Measurements from ENCODE around the gene NXF1. TPM values are rescaled to one million over a fixed set of nuclear protein-coding genes. Genes with fewer than 3 reads are reported as not detected.

The NXF1 gene
- total RNA-seq, 1 donor from 2014 or later, result 41.4 TPM

GRCh38 chr11:62804310-62805075 is 747 bp downstream of the NXF1 start:
- no peak for TF ChIP-seq CTCF (IDR thresholded peaks at IDR 0.05; ENCODE audit: insufficient read depth, low read length, poor library complexity, severe bottlenecking)
- Histone ChIP-seq H3K36me3 (ENCODE audit: control insufficient read depth, insufficient read depth, low read length) (peaks cover 3% of the 10 kb centered on the region), H3K4me3 (ENCODE audit: low read depth, low read length) (peak overlapping the region; percentile 80), H3K27me3 (ENCODE audit: control insufficient read depth, insufficient read depth, low read length) (no peaks in the 10 kb centered on the region)
- no peak for DNase-seq (ENCODE audit: low read depth)

- H3K4me3 ChIP-seq (ENCODE audit: low read depth, low read length), result no peak overlapping the region
- DNase-seq (ENCODE audit: low read depth), result no peak
- H3K27me3 ChIP-seq (ENCODE audit: control insufficient read depth, insufficient read depth, low read length), result no peaks in the 10 kb centered on the region
- TF ChIP-seq CTCF (IDR thresholded peaks at IDR 0.05; ENCODE audit: insufficient read depth, low read length, poor library complexity, severe bottlenecking), result no peak
- peaks cover 3% of the 10 kb centered on the region for H3K36me3 ChIP-seq (ENCODE audit: control insufficient read depth, insufficient read depth, low read length)
Observed at GRCh38 chr11:62801071-62801470, 4.2 kb downstream of the NXF1 start.

GRCh38 chr11:62799486-62799885 is 5.8 kb downstream of the NXF1 start:
- no peaks in the 10 kb centered on the region for H3K27me3 ChIP-seq (ENCODE audit: control insufficient read depth, insufficient read depth, low read length)
- H3K4me3 ChIP-seq (ENCODE audit: low read depth, low read length), result no peak overlapping the region
- no peak for TF ChIP-seq CTCF (IDR thresholded peaks at IDR 0.05; ENCODE audit: insufficient read depth, low read length, poor library complexity, severe bottlenecking)
- H3K36me3 ChIP-seq (ENCODE audit: control insufficient read depth, insufficient read depth, low read length), result peaks cover 3% of the 10 kb centered on the region
- DNase-seq (ENCODE audit: low read depth), result no peak

GRCh38 chr11:62796281-62796680 is 9.0 kb downstream of the NXF1 start:
- H3K36me3 ChIP-seq (ENCODE audit: control insufficient read depth, insufficient read depth, low read length), result no peaks in the 10 kb centered on the region
- no peak overlapping the region for H3K4me3 ChIP-seq (ENCODE audit: low read depth, low read length)
- no peaks in the 10 kb centered on the region for H3K27me3 ChIP-seq (ENCODE audit: control insufficient read depth, insufficient read depth, low read length)
- DNase-seq (ENCODE audit: low read depth), result no peak
- no peak for TF ChIP-seq CTCF (IDR thresholded peaks at IDR 0.05; ENCODE audit: insufficient read depth, low read length, poor library complexity, severe bottlenecking)

- no peak overlapping the region for H3K4me3 ChIP-seq (ENCODE audit: low read depth, low read length)
- H3K36me3 ChIP-seq (ENCODE audit: control insufficient read depth, insufficient read depth, low read length), result no peaks in the 10 kb centered on the region
Observed at GRCh38 chr11:62794201-62794775, 11.0 kb downstream of the NXF1 start.

More at GRCh38 chr11:62794201-62794775, 11.0 kb downstream of the NXF1 start:
- no peak for TF ChIP-seq CTCF (IDR thresholded peaks at IDR 0.05; ENCODE audit: insufficient read depth, low read length, poor library complexity, severe bottlenecking)
- H3K27me3 ChIP-seq (ENCODE audit: control insufficient read depth, insufficient read depth, low read length), result no peaks in the 10 kb centered on the region
- DNase-seq (ENCODE audit: low read depth), result no peak
